NCI-H2107 treated with DMSO at 0.1 percent for 48 hours (cell line): ENCODE measurements around the gene RBM5.

Experiments used
- DNase-seq: peaks from one replicate; lab custom pipeline; 2025; ENCODE audit not compliant: unreplicated experiment; lab: John Stamatoyannopoulos, UW

Gene RBM5

GRCh38 chr3:50121072-50122032 lies 32.6 kb downstream of the RBM5 start:
- DNase-seq = peak; percentile 18

GRCh38 chr3:50122071-50122470 lies 33.4 kb downstream of the RBM5 start:
- DNase-seq = no peak

- DNase-seq = no peak
Observed at GRCh38 chr3:50122661-50123391, 34.1 kb downstream of the RBM5 start.

GRCh38 chr3:50123394-50124051 lies 34.8 kb downstream of the RBM5 start:
- no peak for DNase-seq

- no peak for DNase-seq
Observed at GRCh38 chr3:50124052-50124799, 35.5 kb downstream of the RBM5 start.

- no peak for DNase-seq
Observed at GRCh38 chr3:50124800-50125178, 36.1 kb downstream of the RBM5 start.

GRCh38 chr3:50125541-50126286 lies 37.0 kb downstream of the RBM5 start:
- DNase-seq = no peak

GRCh38 chr3:50126287-50127211 lies 37.8 kb downstream of the RBM5 start:
- DNase-seq = no peak

GRCh38 chr3:50127251-50127691 lies 38.6 kb downstream of the RBM5 start:
- DNase-seq = no peak

GRCh38 chr3:50128001-50128400 lies 39.3 kb downstream of the RBM5 start:
- DNase-seq = no peak

GRCh38 chr3:50130436-50130835 lies 41.7 kb downstream of the RBM5 start:
- no peak for DNase-seq

- DNase-seq = no peak
Observed at GRCh38 chr3:50132421-50133282, 43.9 kb downstream of the RBM5 start.

GRCh38 chr3:50133283-50133615 lies 44.5 kb downstream of the RBM5 start:
- no peak for DNase-seq

- no peak for DNase-seq
Observed at GRCh38 chr3:50134367-50134766, 45.6 kb downstream of the RBM5 start.

- no peak for DNase-seq
Observed at GRCh38 chr3:50135964-50136363, 47.2 kb downstream of the RBM5 start.

- DNase-seq = no peak
Observed at GRCh38 chr3:50136714-50137405, 48.1 kb downstream of the RBM5 start.

- DNase-seq = no peak
Observed at GRCh38 chr3:50137531-50137930, 48.8 kb downstream of the RBM5 start.
